Ectodermal cell (in vitro differentiated cells): ENCODE data around the gene RBPJL. TPM values are rescaled to one million over a fixed set of nuclear protein-coding genes. Genes with fewer than 3 reads are reported as not detected.

ENCODE experiments used
- H3K27ac ChIP-seq: 2 replicates; pipeline ENCODE4 v1.7.0; 2013; ENCODE audit warnings: mild to moderate bottlenecking, low read depth, low read length; ENCODE audit not compliant: insufficient read depth, poor library complexity, severe bottlenecking
- H3K27me3 ChIP-seq: 2 replicates; pipeline ENCODE4 v1.7.0; 2013; ENCODE audit warnings: mild to moderate bottlenecking, low read length; ENCODE audit not compliant: insufficient read depth, control insufficient read depth, poor library complexity, severe bottlenecking
- H3K36me3 ChIP-seq: one replicate; pipeline ENCODE4 v1.7.0; 2013; ENCODE audit warnings: low read length; ENCODE audit not compliant: control insufficient read depth, insufficient read depth
- H3K4me1 ChIP-seq: one replicate; pipeline ENCODE4 v1.7.0; 2013; ENCODE audit warnings: low read length; ENCODE audit not compliant: control insufficient read depth, insufficient read depth
- H3K4me3 ChIP-seq: 2 replicates; pipeline ENCODE4 v1.7.0; 2013; ENCODE audit warnings: low read depth, low read length, control low read depth; ENCODE audit not compliant: insufficient read depth
- H3K9me3 ChIP-seq: 2 replicates; pipeline ENCODE4 v1.7.0; 2013; ENCODE audit warnings: mild to moderate bottlenecking, low read length, moderate library complexity; ENCODE audit not compliant: control insufficient read depth
- WGBS, 2 experiments: methylation state at CpG; one replicate each; pipeline ENCODE4 v1.1.7; 2013; ENCODE audit warnings: missing lambda C conversion rate in 2 of 2; 5-methylcytosine and 5-hydroxymethylcytosine counted together
- polyA plus RNA-seq, 4 experiments: library from polyadenylated mRNA; stranded (reverse); fragments of 50-300 nt; gene quantifications; one replicate each; pipeline ENCODE4 v1.2.3, GENCODE V29; 2013

RBPJL gene
- not detected for polyA plus RNA-seq (2013, experiment 1 of 4)
- polyA plus RNA-seq (2013, experiment 2 of 4): not detected
- polyA plus RNA-seq (2013, experiment 3 of 4): not detected
- not detected for polyA plus RNA-seq (2013, experiment 4 of 4)

- no peaks in the 10 kb centered on the region for H3K9me3 ChIP-seq
- no peaks in the 10 kb centered on the region for H3K27me3 ChIP-seq
- H3K27ac ChIP-seq: no peak within 1 kb of the TSS
- H3K4me1 ChIP-seq: no peaks in the 10 kb centered on the region
- WGBS, 2 experiments: 58 to 60% methylated on average over 41 of the region's 41 CpGs
- no peak within 1 kb of the TSS for H3K4me3 ChIP-seq
- no peaks in the 10 kb centered on the region for H3K36me3 ChIP-seq
These were observed at the start of gene RBPJL for GRCh38 chr20:45306431-45306982. Gene RBPJL (plus strand): TSS chr20:45306840. CDS start chr20:45306923, 83 bp downstream.

GRCh38 chr20:45257161-45257560 is 49.5 kb upstream of the RBPJL start:
- H3K9me3 ChIP-seq: no peaks in the 10 kb centered on the region
- H3K4me1 ChIP-seq: peaks cover 8% of the 10 kb centered on the region
- no peaks in the 10 kb centered on the region for H3K27me3 ChIP-seq
- H3K27ac ChIP-seq: no peak overlapping the region
- 79 to 81% methylated on average over 3 of the region's 3 CpGs for WGBS, 2 experiments
- H3K36me3 ChIP-seq: no peaks in the 10 kb centered on the region
- no peak overlapping the region for H3K4me3 ChIP-seq

- WGBS, 2 experiments: 94 to 97% methylated on average over 7 of the region's 7 CpGs
- Histone ChIP-seq H3K4me1 (peaks cover 8% of the 10 kb centered on the region), H3K4me3 (no peak overlapping the region), H3K9me3 (no peaks in the 10 kb centered on the region), H3K36me3 (no peaks in the 10 kb centered on the region), H3K27ac (no peak overlapping the region), H3K27me3 (no peaks in the 10 kb centered on the region)
These were observed 48.9 kb upstream of the RBPJL start for GRCh38 chr20:45257711-45258110.

GRCh38 chr20:45258259-45258658 is 48.4 kb upstream of the RBPJL start:
- Histone ChIP-seq H3K27me3 (no peaks in the 10 kb centered on the region), H3K36me3 (no peaks in the 10 kb centered on the region), H3K9me3 (no peaks in the 10 kb centered on the region), H3K27ac (no peak overlapping the region), H3K4me3 (no peak overlapping the region), H3K4me1 (peaks cover 8% of the 10 kb centered on the region)
- WGBS, 2 experiments: 95% methylated on average over 3 of the region's 3 CpGs

GRCh38 chr20:45258664-45259063 is 48.0 kb upstream of the RBPJL start:
- peaks cover 8% of the 10 kb centered on the region for H3K4me1 ChIP-seq
- H3K9me3 ChIP-seq: no peaks in the 10 kb centered on the region
- H3K27ac ChIP-seq: no peak overlapping the region
- H3K4me3 ChIP-seq: no peak overlapping the region
- 50 to 52% methylated on average over 2 of the region's 2 CpGs for WGBS, 2 experiments
- no peaks in the 10 kb centered on the region for H3K36me3 ChIP-seq
- H3K27me3 ChIP-seq: no peaks in the 10 kb centered on the region

GRCh38 chr20:45263556-45264266 is 42.9 kb upstream of the RBPJL start:
- Histone ChIP-seq H3K4me3 (no peak overlapping the region), H3K9me3 (no peaks in the 10 kb centered on the region), H3K4me1 (peaks cover 4% of the 10 kb centered on the region), H3K27ac (no peak overlapping the region), H3K36me3 (no peaks in the 10 kb centered on the region), H3K27me3 (no peaks in the 10 kb centered on the region)
- WGBS, 2 experiments: 91 to 97% methylated on average over 2 of the region's 3 CpGs

GRCh38 chr20:45266977-45267376 is 39.7 kb upstream of the RBPJL start:
- Histone ChIP-seq H3K4me3 (no peak overlapping the region), H3K27me3 (no peaks in the 10 kb centered on the region), H3K4me1 (no peaks in the 10 kb centered on the region), H3K27ac (no peak overlapping the region), H3K36me3 (no peaks in the 10 kb centered on the region), H3K9me3 (no peaks in the 10 kb centered on the region)

GRCh38 chr20:45268531-45268930 is 38.1 kb upstream of the RBPJL start:
- no peaks in the 10 kb centered on the region for H3K27me3 ChIP-seq
- no peak overlapping the region for H3K27ac ChIP-seq
- H3K36me3 ChIP-seq: no peaks in the 10 kb centered on the region
- no peak overlapping the region for H3K4me3 ChIP-seq
- no peaks in the 10 kb centered on the region for H3K4me1 ChIP-seq
- H3K9me3 ChIP-seq: no peaks in the 10 kb centered on the region
- WGBS, 2 experiments: 92 to 94% methylated on average over 2 to 3 of the region's 3 CpGs

- H3K4me3 ChIP-seq: no peak overlapping the region
- no peaks in the 10 kb centered on the region for H3K36me3 ChIP-seq
- no peaks in the 10 kb centered on the region for H3K27me3 ChIP-seq
- no peaks in the 10 kb centered on the region for H3K4me1 ChIP-seq
- H3K9me3 ChIP-seq: no peaks in the 10 kb centered on the region
- 91 to 94% methylated on average over 3 of the region's 3 CpGs for WGBS, 2 experiments
- H3K27ac ChIP-seq: no peak overlapping the region
These were observed 37.6 kb upstream of the RBPJL start for GRCh38 chr20:45269056-45269455.

GRCh38 chr20:45269754-45270270 is 36.8 kb upstream of the RBPJL start:
- no peaks in the 10 kb centered on the region for H3K9me3 ChIP-seq
- no peaks in the 10 kb centered on the region for H3K4me1 ChIP-seq
- H3K27me3 ChIP-seq: no peaks in the 10 kb centered on the region
- 93 to 97% methylated on average over 4 of the region's 4 CpGs for WGBS, 2 experiments
- no peak overlapping the region for H3K27ac ChIP-seq
- H3K4me3 ChIP-seq: no peak overlapping the region
- no peaks in the 10 kb centered on the region for H3K36me3 ChIP-seq
